Glomerular endothelial cell (primary cell): ENCODE measurements around the gene DIP2C. TPM values are rescaled to one million over a fixed set of nuclear protein-coding genes. Genes with fewer than 3 reads are reported as not detected.
"Not testable (repeated sequence)": the region's sequence is repeated elsewhere in the genome, so short reads cannot be mapped to it uniquely, and the experiment has no call there.

Experiments used
- DNase-seq: peaks from one replicate; pipeline ENCODE4 v3.0.0-alpha.2; 2011; ENCODE audit warnings: low read depth, low spot score; ENCODE audit errors: extremely low read depth
- total RNA-seq: library from RNA; depleted of rRNA; stranded (reverse); fragments of >200 nt; gene quantifications from 2 replicates; pipeline ENCODE4 v1.2.3, GENCODE V29; 2015

DIP2C gene
- total RNA-seq, 1 donor from 2014 or later, result 16.5 TPM

DNA sequence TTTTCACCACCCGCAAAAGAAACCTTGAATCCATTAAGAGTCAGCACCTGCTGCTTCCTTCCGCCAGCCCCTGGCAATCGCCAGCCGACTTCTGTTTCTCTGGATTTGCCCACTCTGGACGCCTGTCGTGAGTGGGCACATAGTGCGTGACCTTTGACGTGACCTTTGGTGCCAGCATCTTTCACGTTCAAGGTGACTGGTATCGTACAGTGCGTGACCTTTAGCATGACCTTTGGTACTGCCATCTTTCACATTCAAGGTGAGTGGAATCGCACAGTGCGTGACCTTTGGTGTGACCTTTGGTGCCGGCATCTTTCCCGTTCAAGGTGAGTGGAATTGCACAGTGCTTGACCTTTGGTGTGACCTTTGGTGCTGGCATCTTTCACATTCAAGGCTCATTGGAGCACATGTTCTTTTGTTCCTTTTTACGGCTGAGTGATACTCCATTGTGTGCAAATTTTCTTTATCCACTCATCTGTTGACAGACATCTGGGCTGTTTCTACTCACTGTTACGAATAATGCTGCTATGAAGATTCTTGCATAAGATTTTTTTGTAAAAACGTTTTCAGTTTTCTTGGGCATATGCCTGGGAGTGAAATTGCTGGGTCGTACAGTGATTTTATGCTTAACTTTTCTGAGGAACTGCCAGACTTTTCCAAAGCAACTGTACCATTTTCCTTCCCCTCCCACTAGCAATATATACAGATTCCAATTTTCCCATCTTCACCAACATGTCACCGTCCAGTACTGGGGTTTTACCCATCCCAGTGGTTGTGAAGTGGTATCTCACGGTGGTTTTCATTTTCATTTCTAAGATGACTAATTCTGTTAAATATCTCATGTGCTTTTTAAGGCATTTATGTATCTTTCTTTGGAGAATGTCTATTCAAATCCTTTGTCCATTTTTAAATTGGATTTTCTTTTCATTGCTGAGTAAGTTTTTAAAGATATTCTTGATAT is 145.3 kb downstream of the DIP2C start:
- DNase-seq, result no peak

DNA sequence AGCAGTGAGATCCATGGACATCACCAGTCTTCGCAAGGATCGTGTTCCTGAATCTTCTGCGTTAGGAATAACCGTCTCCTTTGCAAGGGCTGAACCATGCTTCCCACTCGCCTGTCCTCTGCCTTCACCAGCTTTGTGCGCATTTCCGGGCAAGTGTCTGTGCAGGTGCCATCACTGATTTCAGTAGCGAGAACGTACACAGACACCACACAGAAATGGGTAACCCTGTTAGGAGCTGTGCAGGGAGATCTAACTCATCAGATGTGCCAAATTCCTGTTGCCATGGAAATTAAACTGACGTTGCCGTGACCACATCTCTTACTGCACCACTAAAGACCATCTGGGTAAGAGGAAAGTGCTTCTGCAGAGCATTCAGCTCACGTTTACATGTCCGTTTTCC is 146.3 kb downstream of the DIP2C start:
- DNase-seq, result no peak

DNA sequence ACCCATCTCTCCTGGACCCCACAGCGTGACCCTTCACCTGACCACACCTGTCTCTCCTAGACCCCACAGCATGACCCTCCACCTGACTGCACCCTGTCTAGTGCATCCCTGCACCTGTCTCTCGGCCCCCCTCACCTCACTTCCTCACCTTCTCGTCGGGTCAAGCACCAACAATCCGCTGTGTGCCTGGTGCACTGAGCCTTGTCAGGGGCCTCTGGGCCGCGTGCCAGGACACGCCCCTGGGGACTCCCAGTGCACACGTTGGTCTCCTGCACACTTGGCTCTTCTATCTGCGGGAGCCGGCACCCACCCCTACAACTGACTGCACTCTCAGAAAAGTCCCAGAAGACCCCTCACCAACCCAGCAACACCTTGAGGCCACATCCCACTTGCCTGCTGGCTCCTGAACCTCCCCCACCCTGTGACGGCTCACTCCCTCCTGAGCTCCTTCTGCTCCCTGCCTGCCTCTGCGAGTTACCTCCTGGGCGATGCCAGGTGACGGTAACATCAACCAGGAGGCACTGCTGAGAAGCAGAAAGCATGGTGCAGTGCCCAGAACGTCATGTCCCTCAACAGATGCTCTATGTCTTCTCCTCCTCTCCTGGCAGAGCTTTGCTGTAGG is 147.6 kb downstream of the DIP2C start:
- DNase-seq, result no peak

DNA sequence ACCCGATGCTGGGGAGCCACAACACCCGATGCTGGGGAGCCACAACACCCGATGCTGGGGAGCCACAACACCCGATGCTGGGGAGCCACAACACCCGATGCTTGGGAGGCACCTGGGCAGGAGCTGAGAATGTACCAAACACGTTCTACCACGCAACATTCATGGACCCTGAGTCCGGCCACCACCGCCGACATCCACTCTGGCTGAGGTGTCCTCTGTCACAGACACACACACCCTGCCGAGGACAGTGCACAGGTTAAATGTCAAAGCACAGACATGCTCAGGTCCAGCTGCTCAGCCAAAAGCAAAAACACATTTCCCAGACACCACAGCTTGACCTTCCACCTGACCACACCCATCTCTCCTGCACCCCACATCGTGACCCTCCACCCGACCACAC is 148.4 kb downstream of the DIP2C start:
- DNase-seq, result no peak

DNA sequence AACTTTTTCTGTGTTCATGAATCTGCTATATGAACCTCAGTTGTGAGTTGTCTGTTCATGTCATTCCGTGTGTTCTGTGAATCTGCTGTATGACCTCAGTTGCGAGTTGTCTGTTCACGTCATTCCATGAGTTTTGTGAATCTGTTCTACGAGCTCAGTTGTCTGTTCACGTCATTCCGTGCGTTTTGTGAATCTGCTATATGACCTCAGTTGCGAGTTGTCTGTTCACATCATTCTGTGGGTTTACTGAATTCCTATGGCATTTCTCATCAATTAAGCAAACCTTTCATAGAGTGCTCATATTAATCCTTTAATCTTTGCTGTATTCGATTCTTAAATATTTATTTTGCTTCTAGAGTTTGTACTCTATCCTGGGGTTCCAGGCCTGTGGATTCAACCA is 150.6 kb downstream of the DIP2C start:
- no peak for DNase-seq

DNA sequence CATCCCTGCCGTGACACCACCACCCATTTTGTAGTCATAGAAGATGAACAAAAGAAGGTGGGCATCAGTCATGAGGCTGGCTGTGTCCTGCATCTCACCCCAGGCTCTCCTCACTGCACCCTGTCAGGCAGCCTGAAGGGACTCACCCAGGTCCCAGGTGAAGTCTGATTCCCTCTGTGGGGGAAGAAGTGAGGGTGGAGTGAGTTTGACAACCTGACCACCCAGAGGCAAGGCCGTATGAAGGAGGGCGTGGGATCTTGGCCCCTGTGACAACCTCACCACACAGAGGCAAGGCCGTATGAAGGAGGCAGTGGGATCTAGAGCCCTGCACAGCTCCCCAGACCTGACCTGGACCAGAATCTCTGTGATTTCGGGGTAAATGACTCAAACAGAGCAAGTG is 152.5 kb downstream of the DIP2C start:
- no peak for DNase-seq

DNA sequence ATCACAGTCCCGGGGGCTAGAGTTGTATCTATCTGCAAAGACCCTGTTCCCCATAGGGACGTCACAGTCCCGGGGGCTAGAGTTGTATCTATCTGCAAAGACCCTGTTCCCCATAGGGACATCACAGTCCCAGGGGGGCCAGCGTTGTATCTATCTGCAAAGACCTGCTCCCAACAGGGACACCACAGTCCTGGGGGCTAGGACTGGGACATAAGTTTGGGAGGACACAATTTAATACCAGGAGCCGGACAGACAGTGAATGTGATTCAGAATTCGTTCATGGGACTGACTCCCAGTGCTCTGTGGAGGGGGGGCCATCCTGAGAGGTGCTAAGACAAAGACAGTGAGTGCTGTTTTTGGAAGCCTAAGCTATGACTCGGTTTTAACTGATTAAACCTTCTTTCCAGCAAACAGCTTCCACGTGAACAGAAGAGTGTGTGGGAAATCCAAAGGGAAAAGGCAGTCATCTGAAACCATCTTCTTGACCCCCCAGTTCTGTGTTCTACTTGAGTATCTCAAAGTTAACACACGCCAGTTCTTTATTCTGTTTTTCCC is 153.0 kb downstream of the DIP2C start:
- DNase-seq, result no peak

DNA sequence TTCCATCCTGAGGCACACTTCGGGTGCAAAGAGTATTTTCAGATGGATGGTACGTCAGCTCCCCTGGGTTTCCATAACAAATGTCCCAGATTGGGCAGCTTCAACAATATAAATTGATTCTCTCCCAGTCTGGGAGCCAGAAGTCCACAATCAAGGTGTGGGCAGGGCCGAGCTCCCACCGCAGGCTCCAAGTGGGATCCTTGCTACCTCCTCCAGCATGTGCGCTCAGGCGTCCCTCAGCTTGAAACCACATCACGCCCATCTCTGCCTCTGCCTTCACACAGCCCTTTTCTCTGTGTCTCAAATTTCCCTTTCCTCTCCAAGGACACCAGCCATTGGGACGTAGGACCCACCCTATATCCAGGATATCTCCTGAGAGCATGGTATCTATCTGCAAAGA is 153.5 kb downstream of the DIP2C start:
- no peak for DNase-seq

DNA sequence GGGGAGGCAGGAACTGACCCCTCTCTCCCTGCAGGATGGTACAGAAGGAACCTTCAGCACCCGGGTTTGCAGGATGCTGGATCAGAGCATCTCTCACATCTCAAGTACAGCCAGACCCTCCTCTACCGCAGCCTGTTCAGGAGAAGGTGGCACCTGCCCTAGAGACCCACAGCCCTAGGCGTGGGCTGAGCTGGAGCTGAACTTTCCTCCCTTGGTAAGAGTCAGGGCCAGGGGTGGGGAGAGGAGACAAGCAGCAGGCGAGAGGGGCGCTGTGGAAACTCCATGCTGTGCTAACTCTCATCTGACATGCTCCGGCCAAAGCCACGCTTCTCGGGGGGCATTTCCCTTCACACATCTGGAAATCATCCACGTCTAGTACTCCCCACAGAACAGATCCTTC is 154.4 kb downstream of the DIP2C start:
- no peak for DNase-seq

DNA sequence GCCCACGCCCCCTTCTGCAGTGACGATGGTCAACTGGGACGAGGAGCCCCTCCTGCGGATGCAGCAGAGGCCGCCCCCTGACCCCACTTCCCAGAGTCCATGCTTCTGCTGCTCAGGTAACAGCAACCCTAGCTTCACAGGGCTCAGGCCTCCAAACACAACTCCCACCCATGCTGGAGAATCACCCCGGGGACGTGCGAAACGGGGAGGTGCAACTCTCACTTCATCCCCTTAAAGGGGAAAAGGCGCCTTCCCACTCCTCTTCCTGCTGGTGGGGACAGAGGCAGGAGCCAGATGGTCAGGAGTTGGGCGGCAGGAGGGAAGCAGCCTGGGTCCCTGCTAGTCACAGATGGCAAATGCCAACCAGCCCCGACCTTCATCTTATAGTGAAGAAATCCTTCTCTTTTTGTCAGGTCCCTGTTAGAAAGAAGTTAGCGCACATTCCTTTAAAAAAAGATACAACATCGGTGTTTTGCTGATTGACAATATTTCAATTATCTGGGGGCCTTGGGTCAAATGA is 155.4 kb downstream of the DIP2C start:
- DNase-seq, result no peak

DNA sequence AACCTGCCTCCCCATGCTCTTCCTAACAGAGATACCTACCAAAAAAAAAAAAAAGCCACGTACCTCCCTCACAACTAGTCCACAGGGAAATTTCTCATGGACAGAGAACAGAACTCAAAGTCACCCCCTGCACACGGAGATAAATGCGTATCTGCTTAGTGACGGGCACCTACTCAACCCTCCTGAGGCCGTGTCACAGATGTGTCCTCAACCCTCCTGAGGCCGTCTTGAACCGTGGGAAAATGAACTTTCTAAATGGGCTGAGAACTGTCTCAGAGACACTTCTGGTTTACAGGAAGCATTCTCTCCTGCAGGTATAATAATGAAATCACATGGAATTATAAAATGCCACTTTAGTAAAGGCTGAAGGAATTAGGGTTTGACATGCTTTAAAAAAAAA is 155.9 kb downstream of the DIP2C start:
- no peak for DNase-seq

DNA sequence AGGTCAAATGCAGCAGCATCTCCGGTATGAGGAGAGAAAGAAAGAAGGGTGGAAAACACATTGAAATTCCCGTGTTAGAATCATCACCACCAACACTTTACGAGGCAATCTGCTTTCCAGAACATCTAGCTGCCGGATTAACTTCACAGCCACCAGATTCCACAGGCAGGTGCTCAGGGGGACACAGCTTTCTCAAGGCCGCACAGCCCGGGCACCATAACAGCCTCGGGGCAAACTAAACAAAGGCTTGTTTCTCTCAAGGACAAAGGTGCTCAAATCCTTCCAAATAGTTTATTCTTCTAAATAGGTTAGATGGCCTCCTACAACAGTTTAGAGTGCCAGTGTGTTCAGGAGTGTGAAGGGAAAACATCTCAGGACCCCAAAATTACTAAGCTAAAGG is 156.3 kb downstream of the DIP2C start:
- no peak for DNase-seq

DNA sequence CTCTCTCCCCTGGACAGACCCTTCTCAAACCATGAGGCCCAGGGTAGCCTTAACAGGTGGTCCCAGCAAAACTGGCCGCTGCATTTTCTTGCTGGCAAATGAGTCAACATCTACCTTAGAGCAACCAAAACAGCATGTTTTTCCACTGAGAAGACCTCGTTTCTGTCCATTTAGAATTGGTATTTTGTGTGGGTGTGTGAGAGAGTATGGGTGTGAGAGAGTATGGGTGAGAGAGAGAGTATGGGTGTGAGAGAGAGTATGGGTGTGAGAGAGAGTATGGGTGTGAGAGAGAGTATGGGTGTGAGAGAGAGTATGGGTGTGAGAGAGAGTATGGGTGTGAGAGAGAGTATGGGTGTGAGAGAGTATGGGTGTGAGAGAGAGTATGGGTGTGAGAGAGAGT is 157.1 kb downstream of the DIP2C start:
- not testable (repeated sequence) for DNase-seq

DNA sequence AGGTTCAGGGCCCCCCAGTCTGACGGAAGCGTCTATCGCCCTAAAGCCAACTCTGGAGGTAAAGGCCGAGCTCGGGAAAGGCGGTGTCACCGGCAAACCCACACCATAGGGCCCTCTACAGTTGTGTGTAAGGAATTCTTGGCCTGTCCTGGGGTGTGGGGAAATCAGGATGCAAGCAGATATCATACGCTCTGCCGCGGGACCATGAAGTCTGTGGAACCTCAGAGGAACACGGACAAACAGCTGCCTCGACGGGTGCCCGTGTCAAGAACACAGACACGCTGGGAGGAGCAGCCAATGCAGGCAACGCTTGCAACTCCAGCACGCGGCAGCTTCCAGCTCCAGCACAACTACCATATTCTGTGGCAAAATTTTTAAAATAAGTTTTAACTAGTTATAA is 157.9 kb downstream of the DIP2C start:
- DNase-seq, result no peak

DNA sequence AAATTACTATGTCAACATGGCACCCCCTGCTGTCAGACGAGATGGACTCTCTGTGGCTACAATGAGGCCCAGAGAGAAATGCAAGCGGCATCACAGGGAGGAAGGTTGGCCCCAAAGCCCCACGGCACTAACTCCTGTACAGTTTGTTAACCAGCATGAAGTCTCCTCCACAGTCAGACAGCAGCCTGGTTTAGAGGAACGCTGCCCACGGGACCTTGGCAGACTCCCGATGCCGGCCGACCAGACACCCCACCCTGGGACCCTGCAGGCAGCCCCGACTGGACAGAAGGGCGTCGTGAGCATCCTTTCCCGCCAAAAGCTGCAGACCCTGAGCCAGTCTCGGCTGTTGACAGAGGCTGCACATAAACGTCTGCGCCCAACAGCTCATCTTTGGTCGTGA is 158.8 kb downstream of the DIP2C start:
- DNase-seq, result no peak

DNA sequence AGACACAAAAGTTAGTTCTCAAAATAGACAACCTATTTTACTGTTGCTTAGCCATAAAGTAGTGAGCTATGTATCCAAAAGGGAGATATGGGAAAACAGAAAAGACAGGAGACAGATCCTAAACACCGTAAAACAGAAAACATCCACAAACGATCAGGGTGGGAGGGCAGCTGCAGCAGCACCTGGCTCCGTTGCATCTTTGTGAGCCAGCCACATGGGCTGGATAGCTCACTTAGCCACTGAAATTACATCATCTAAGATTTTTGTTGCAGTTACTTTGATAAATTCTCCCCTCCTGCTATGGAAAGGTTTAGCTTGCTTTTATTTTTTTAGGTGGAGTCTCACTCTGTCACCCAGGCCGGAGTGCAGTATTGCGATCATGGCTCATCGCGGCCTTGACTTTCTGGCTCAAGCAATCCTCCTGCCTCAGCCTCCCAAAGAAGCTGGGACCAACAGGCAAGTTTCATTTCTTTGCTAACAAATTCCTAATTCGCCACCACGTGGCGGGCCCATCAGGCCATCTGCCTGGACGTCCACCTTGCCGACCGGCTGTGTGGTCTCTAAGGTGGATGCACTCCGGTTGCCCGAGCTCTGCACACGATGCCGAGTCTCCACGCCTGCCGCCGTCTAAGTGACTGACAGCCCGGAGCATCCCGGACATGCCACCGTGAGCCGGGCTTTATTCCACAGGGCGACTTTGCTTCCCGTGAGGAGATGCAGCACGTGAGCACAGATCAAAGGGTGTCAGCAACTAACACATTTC is 159.8 kb downstream of the DIP2C start:
- no peak for DNase-seq

DNA sequence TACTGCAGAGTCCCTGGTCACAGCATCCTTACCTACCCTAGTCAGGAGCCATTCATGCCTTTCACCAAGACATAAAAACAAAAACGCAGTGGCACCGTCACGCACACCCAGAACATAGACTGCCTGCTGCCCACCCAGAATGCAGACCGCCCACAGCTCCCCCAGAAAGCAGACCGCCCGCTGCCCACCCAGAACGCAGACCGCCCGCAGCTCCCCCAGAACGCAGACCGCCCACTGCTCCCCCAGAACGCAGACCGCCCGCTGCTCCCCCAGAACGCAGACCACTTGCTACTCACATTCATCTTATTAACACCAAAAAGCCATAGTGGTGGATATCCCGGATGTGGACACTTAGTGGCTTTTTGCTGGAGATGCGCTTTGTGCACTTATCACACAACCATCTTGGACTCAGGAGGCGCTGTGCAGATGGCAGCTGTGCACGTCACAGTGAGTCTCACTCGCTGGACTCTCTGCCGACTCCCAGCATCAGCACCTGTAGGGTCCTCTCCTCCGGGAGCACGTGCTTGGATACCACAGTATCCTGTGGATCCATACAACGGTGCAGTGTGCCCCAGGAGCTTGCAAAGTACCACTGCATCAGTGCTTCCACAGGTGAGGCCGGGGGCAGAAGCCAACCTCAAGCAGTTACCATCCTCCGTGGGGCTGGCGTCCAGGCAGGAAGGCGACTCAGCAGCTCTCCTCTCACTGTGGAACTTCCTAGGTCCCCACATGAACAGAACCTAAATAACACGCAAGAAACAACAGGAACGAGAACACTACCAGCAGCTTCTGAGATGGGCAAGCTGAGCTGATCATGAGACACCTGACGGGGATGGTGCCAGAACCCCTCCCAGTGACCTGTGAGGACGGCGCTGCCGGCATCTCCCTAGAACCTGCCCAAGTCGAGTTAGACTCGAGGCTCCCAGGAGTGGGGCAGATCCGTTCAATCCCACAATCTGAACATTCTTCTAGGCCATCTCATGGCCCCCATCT is 161.0 kb downstream of the DIP2C start:
- no peak for DNase-seq

DNA sequence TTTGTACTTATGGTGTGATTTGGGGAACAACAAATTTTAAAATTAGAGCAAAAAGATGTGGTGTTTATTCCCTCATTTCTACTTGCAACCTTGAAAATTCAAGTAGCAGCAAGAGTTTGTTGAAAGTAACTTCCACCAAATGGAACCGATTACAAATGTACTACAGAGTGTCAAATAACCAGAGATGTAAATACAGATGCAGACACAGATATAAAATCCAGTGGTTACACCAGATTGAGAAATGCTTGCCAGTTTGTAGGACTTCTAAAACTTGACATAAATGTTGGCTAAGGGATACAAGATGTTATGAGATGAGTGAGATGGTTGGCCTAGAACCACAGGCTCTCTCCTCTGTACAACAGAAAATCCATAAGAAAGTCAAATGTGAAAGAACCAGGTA is 162.1 kb downstream of the DIP2C start:
- DNase-seq, result no peak

DNA sequence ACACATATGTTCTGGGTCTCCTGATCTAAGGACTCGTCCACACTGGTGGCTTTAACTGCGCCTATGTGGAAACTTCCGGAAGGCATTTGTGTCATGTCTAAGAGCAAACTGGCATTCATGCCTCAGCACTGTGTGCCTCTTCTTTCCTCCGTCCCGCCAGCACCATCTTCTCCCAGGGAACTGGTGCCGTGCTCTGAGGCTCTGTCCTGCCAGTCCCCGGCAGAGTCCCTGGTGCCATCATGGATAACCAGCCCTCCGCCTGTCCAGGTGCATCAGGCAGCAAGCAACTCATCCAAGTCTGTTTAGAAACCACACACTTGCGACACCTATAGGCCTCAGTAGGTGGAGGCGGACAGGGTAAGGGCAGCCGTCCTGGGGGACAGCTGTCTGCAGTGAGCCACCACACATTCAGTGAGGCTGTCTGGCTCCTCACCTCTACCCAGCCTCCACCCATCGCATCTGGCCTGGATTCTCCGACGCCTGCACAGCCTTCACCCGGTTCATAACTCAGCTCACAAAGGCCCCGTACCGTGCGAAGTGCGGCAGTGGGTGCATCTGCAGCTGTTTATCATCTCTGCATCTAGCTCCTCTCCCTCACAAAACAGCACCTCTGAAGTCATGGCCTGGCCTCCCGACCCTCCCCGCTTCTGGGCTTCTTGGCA is 162.7 kb downstream of the DIP2C start:
- DNase-seq, result no peak
